CD4-positive, alpha-beta memory T cell (primary cell): ENCODE measurements around the gene KIAA0232. TPM values are rescaled to one million over a fixed set of nuclear protein-coding genes. Genes with fewer than 3 reads are reported as not detected.
"Not testable (repeated sequence)": the region's sequence is repeated elsewhere in the genome, so short reads cannot be mapped to it uniquely, and the experiment has no call there.

Experiments used
- CTCF ChIA-PET: fragments of 350-600 bp; sonication (Branson Sonifier 250); formaldehyde crosslinking; loops from one replicate; lab custom pipeline; 2021; ENCODE audit warnings: inconsistent platforms; ENCODE audit not compliant: partially characterized antibody; lab: Charles Lee
- POLR2A ChIA-PET: fragments of 350-600 bp; sonication (Branson Sonifier 250); formaldehyde crosslinking; loops from one replicate; lab custom pipeline; 2021; ENCODE audit not compliant: partially characterized antibody; lab: Charles Lee
- DNase-seq, 5 donors: peaks; one replicate each; pipeline versions ENCODE4 v3.0.0 to v3.0.0-alpha.2; 2020 to 2022; ENCODE audit warnings: mixed read lengths in 1 of 5
- H3K27ac ChIP-seq: one replicate; pipeline ENCODE4 v1.7.0; 2013; ENCODE audit warnings: low read depth, low read length
- H3K27me3 ChIP-seq: 2 replicates; pipeline ENCODE4 v1.7.0; 2013; ENCODE audit warnings: mild to moderate bottlenecking, low read length, moderate library complexity; ENCODE audit not compliant: insufficient read depth
- H3K36me3 ChIP-seq: 2 replicates; pipeline ENCODE4 v1.7.0; 2013; ENCODE audit warnings: mild to moderate bottlenecking, low read length, moderate library complexity; ENCODE audit not compliant: insufficient read depth
- H3K4me1 ChIP-seq: 2 replicates; pipeline ENCODE4 v1.7.0; 2013; ENCODE audit warnings: mild to moderate bottlenecking, low read length, moderate library complexity; ENCODE audit not compliant: insufficient read depth
- H3K4me3 ChIP-seq, 2 donors: one replicate each; pipeline ENCODE4 v1.7.0; 2013; ENCODE audit warnings: low read length in 2 of 2, mild to moderate bottlenecking in 1 of 2
- H3K9me3 ChIP-seq, 2 donors: one replicate each; pipeline ENCODE4 v1.7.0; 2013; ENCODE audit warnings: low read length in 2 of 2, control low read depth in 1 of 2; ENCODE audit not compliant: control insufficient read depth in 1 of 2
- H3K27ac Mint-ChIP-seq, 7 donors: one replicate each; pipeline ENCODE4 v1.8.0; 2020 to 2021; ENCODE audit warnings: mixed read lengths in 7 of 7, mild to moderate bottlenecking in 6 of 7, inconsistent platforms in 3 of 7, moderate library complexity in 3 of 7
- H3K27me3 Mint-ChIP-seq, 2 donors: one replicate each; pipeline ENCODE4 v1.8.0; 2020 to 2021; ENCODE audit warnings: mixed read lengths in 2 of 2
- H3K36me3 Mint-ChIP-seq, 2 donors: one replicate each; pipeline ENCODE4 v1.8.0; 2020 to 2021; ENCODE audit warnings: mixed read lengths in 2 of 2, inconsistent platforms in 1 of 2, mild to moderate bottlenecking in 1 of 2
- H3K4me1 Mint-ChIP-seq, 4 donors: one replicate each; pipeline ENCODE4 v1.8.0; 2020 to 2021; ENCODE audit warnings: mixed read lengths in 4 of 4, mild to moderate bottlenecking in 1 of 4
- H3K4me3 Mint-ChIP-seq, 8 donors: one replicate each; pipeline ENCODE4 v1.8.0; 2020 to 2021; ENCODE audit warnings: mixed read lengths in 8 of 8, mild to moderate bottlenecking in 7 of 8, moderate library complexity in 6 of 8, inconsistent platforms in 3 of 8
- H3K9me3 Mint-ChIP-seq, 8 donors: one replicate each; pipeline ENCODE4 v1.8.0; 2020 to 2021; ENCODE audit warnings: mixed read lengths in 8 of 8, mild to moderate bottlenecking in 5 of 8, inconsistent platforms in 3 of 8, moderate library complexity in 1 of 8
- intact Hi-C: fragments of 100-400 bp; cut with micrococcal nuclease; formaldehyde crosslinking; loops from one replicate; pipeline ENCODE4 v1.15.1; 2023
- polyA plus RNA-seq, 2 donors: library from polyadenylated mRNA; unstranded; fragments of 300-500 nt; fragmentation: Illumina TruSeq; gene quantifications; one replicate each; pipeline ENCODE4 v1.2.3, GENCODE V29; 2021
- total RNA-seq, 2 experiments: library from RNA; stranded (reverse); gene quantifications; one replicate each; pipeline ENCODE4 v1.2.3, GENCODE V29; 2021

KIAA0232 gene
- total and polyA plus RNA-seq, 4 experiments from 2014 or later = 6.8 to 24.0 (median 16.0) TPM

- DNase-seq = no peak
- Mint-ChIP-seq H3K27me3 (no peaks in the 10 kb centered on the region), H3K4me1 (peaks cover 7 to 17% (median 11%) of the 10 kb centered on the region in 4 donors), H3K9me3 (no peaks in the 10 kb centered on the region), H3K4me3 (no peak overlapping the region), H3K27ac (no peak overlapping the region), H3K36me3 (no peaks in the 10 kb centered on the region)
- Histone ChIP-seq H3K4me1 (peaks cover 12% of the 10 kb centered on the region), H3K9me3 (no peaks in the 10 kb centered on the region), H3K27ac (no peak overlapping the region), H3K4me3 (no peak overlapping the region), H3K36me3 (no peaks in the 10 kb centered on the region), H3K27me3 (no peaks in the 10 kb centered on the region)
- ChIA-PET POLR2A (no interaction called here), CTCF (interaction anchor here (0.6 kb wide), 1 partner anchor 257 kb away, joined by 3 read pairs; no protein-coding TSS in a partner anchor)
- intact Hi-C loops = no loop called here
These were observed 27.3 kb upstream of the KIAA0232 start for GRCh38 chr4:6755088-6755753.

GRCh38 chr4:6756345-6756744, 26.2 kb upstream of the KIAA0232 start:
- H3K4me3 Mint-ChIP-seq, H3K9me3 ChIP-seq, POLR2A ChIA-PET, H3K36me3 ChIP-seq, DNase-seq, CTCF ChIA-PET, intact Hi-C loops, H3K27ac Mint-ChIP-seq, H3K27me3 Mint-ChIP-seq, H3K9me3 Mint-ChIP-seq, H3K4me3 ChIP-seq, H3K27me3 ChIP-seq, H3K4me1 ChIP-seq, H3K36me3 Mint-ChIP-seq, H3K27ac ChIP-seq: not testable (repeated sequence)
- peaks cover 5 to 12% (median 7%) of the 10 kb centered on the region in 4 donors for H3K4me1 Mint-ChIP-seq

DNA sequence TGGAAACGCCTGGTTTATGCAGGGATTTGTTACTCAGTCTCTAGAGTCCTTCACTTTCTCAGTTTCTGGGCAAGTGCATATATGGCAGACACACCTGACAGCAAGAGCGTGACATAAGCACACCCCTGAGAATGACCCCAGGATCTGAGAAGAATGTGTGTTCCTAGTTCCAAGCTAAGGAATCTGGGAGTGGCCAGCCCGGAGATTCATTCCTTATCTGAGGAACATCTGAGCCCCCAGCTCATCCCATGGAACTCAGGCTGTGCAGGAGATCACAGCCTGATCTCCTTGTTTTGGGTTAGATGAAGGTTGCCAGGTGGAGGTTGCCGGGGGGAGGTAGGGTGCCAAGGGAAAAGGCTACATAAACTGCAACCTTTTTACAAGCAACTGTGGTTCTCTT, 23.8 kb upstream of the KIAA0232 start:
- H3K27ac Mint-ChIP-seq = no peak overlapping the region
- H3K9me3 Mint-ChIP-seq = no peaks in the 10 kb centered on the region
- Histone ChIP-seq H3K9me3 (no peaks in the 10 kb centered on the region), H3K27ac (no peak overlapping the region), H3K4me1 (no peaks in the 10 kb centered on the region), H3K4me3 (no peak overlapping the region), H3K27me3 (no peaks in the 10 kb centered on the region), H3K36me3 (no peaks in the 10 kb centered on the region)
- no peak overlapping the region for H3K4me3 Mint-ChIP-seq
- CTCF ChIA-PET = interaction anchor here (1.3 kb wide), 1 partner anchor 115 kb away, joined by 4 read pairs; no protein-coding TSS in a partner anchor
- POLR2A ChIA-PET = no interaction called here
- no peak for DNase-seq
- H3K36me3 Mint-ChIP-seq = no peaks in the 10 kb centered on the region
- no peaks in the 10 kb centered on the region for H3K27me3 Mint-ChIP-seq
- intact Hi-C loops = no loop called here
- H3K4me1 Mint-ChIP-seq = no peaks in the 10 kb centered on the region

GRCh38 chr4:6760865-6761264, 21.7 kb upstream of the KIAA0232 start:
- peaks cover 0 to under 1% (median 0%) of the 10 kb centered on the region in 4 donors for H3K4me1 Mint-ChIP-seq
- Histone ChIP-seq H3K4me3 (no peak overlapping the region), H3K36me3 (no peaks in the 10 kb centered on the region), H3K27ac (no peak overlapping the region), H3K9me3 (no peaks in the 10 kb centered on the region), H3K4me1 (no peaks in the 10 kb centered on the region), H3K27me3 (no peaks in the 10 kb centered on the region)
- no peak for DNase-seq
- POLR2A ChIA-PET = no interaction called here
- CTCF ChIA-PET = interaction anchor here (1.3 kb wide), 1 partner anchor 113 kb away, joined by 3 read pairs; no protein-coding TSS in a partner anchor
- no peaks in the 10 kb centered on the region for H3K27me3 Mint-ChIP-seq
- no peak overlapping the region for H3K4me3 Mint-ChIP-seq
- no peaks in the 10 kb centered on the region for H3K9me3 Mint-ChIP-seq
- H3K36me3 Mint-ChIP-seq = no peaks in the 10 kb centered on the region
- intact Hi-C loops = no loop called here
- no peak overlapping the region for H3K27ac Mint-ChIP-seq

- Mint-ChIP-seq H3K9me3 (no peaks in the 10 kb centered on the region), H3K36me3 (no peaks in the 10 kb centered on the region), H3K4me3 (no peak overlapping the region), H3K27me3 (no peaks in the 10 kb centered on the region), H3K27ac (no peak overlapping the region), H3K4me1 (peaks cover 0 to 9% (median 0%) of the 10 kb centered on the region in 4 donors)
- H3K4me1 ChIP-seq = no peaks in the 10 kb centered on the region
- ChIA-PET CTCF (interaction anchor here (1.3 kb wide), 1 partner anchor 112 kb away, joined by 3 read pairs; no protein-coding TSS in a partner anchor), POLR2A (no interaction called here)
- H3K9me3 ChIP-seq = no peaks in the 10 kb centered on the region
- no peak for DNase-seq
- no peak overlapping the region for H3K4me3 ChIP-seq
- no peaks in the 10 kb centered on the region for H3K36me3 ChIP-seq
- H3K27me3 ChIP-seq = no peaks in the 10 kb centered on the region
- H3K27ac ChIP-seq = no peak overlapping the region
- intact Hi-C loops = no loop called here
These were observed 20.6 kb upstream of the KIAA0232 start for GRCh38 chr4:6761649-6762615.

DNA sequence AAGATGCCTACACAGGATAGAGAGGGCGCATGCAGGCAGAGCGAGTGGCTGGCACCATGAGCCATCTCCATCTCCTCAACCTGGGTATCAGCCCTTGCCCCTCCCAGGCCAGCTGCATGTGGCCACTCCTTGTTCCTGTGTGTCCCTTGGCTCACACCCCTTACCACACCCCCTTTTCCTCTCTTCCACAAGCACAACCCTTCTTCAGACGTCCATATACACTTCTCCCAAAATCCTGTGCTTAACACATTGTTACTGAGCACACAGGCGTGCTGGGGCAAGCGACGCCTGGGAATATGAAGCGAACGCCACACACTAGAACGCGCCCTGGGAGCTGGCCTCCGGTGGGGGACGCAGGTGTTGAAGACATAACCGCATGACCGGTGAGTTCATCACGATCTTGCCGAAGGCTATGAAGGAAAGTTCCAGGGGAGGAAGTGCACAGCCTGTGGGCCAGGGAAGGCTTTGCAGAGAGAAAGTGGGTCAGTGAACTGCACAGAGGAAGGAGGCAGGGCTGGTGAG, 19.1 kb upstream of the KIAA0232 start:
- CTCF ChIA-PET = no interaction called here
- POLR2A ChIA-PET = no interaction called here
- peaks cover 0 to 9% (median 1%) of the 10 kb centered on the region in 4 donors for H3K4me1 Mint-ChIP-seq

More for the DNA sequence above, 19.1 kb upstream of the KIAA0232 start:
- H3K27ac ChIP-seq = no peak overlapping the region
- Mint-ChIP-seq H3K27me3 (no peaks in the 10 kb centered on the region), H3K36me3 (no peaks in the 10 kb centered on the region), H3K9me3 (no peaks in the 10 kb centered on the region), H3K27ac (peak overlapping the region in 1 of 7 donors; percentile 21), H3K4me3 (no peak overlapping the region)
- H3K27me3 ChIP-seq = no peaks in the 10 kb centered on the region
- no peaks in the 10 kb centered on the region for H3K4me1 ChIP-seq
- no peaks in the 10 kb centered on the region for H3K9me3 ChIP-seq
- intact Hi-C loops = no loop called here
- H3K4me3 ChIP-seq = no peak overlapping the region
- DNase-seq = no peak
- no peaks in the 10 kb centered on the region for H3K36me3 ChIP-seq
